Measurements from ENCODE around the gene LRRC28. TPM values are rescaled to one million over a fixed set of nuclear protein-coding genes. Genes with fewer than 3 reads are reported as not detected.

The LRRC28 gene
- total and polyA plus RNA-seq, 2 of the 4 experiments (the other 2 are of a cell fraction): 12.7 to 21.1 TPM

- Histone ChIP-seq H3K9me3 (ENCODE audit: control insufficient read depth, insufficient read depth, low read length) (no peaks in the 10 kb centered on the region), H2BK15ac (ENCODE audit: low read depth, low read length) (no peak overlapping the region), H2BK120ac (ENCODE audit: low read depth, low read length) (peak overlapping the region; percentile 17; the same call in 1 of the 2 replicates), H3K4me1 (ENCODE audit: control insufficient read depth, insufficient read depth, low read length) (peaks cover 10% of the 10 kb centered on the region), H3K9me1 (ENCODE audit: insufficient read depth, low read length) (0 out of 2 replicates have a peak, but pooled peaks cover 4% of the 10 kb centered on the region), H3K23ac (ENCODE audit: low read depth, low read length) (peak overlapping the region; percentile 2; the same call in 1 of the 2 replicates), H3K4me3 (ENCODE audit: insufficient read depth, low read depth, low read length) (no peak overlapping the region), H3K4ac (ENCODE audit: low read depth, low read length) (0 out of 2 replicates have a peak overlapping the region, but pooled peaks have one; percentile 5), H3K36me3 (ENCODE audit: control insufficient read depth, insufficient read depth, low read length) (no peaks in the 10 kb centered on the region), H2AK5ac (ENCODE audit: low read depth, low read length) (no peak overlapping the region; the same call in 1 of the 2 replicates), H3K14ac (replicated peaks; ENCODE audit: low read depth, low read length) (0 out of 2 replicates have a peak overlapping the region, but pooled peaks have one; percentile 4), H2BK20ac (ENCODE audit: low read depth, low read length) (no peak overlapping the region), H3K18ac (ENCODE audit: low read depth, low read length) (no peak overlapping the region), H4K91ac (ENCODE audit: insufficient read depth, low read depth, low read length) (0 out of 2 replicates have a peak overlapping the region, but pooled peaks have one; percentile 8), H3K27ac (ENCODE audit: insufficient read depth, low read length) (no peak overlapping the region), H4K20me1 (ENCODE audit: insufficient read depth, low read length) (no peaks in the 10 kb centered on the region), H2BK5ac (ENCODE audit: low read depth, low read length, poor library complexity, severe bottlenecking) (no peak overlapping the region), H3K9ac (ENCODE audit: low read depth, low read length) (no peak overlapping the region), H2AK9ac (replicated peaks; ENCODE audit: low read depth, low read length, poor library complexity) (peak overlapping the region; percentile 66), H3K4me2 (ENCODE audit: low read depth, low read length) (no peak overlapping the region), H2AFZ (replicated peaks; ENCODE audit: low read length, poor library complexity) (peak overlapping the region; percentile 83), H4K8ac (ENCODE audit: low read depth in 2 of 2, low read length in 2 of 2) (peak overlapping the region in 1 of 2 experiments; percentile 22; a peak in 2 of 4 replicates), H4K5ac (ENCODE audit: low read depth, low read length) (no peak overlapping the region), H3K79me1 (ENCODE audit: low read depth in 1 of 2, low read length in 2 of 2) (no peaks in the 10 kb centered on the region), H3K27me3 (ENCODE audit: control insufficient read depth, insufficient read depth, low read length) (no peaks in the 10 kb centered on the region), H3K56ac (ENCODE audit: extremely low read depth, insufficient read depth, low read length) (no peak overlapping the region)
- DNase-seq (peak; percentile 60), ATAC-seq (ENCODE audit: low read depth) (peak; percentile 61)
- intact Hi-C loops (cut with micrococcal nuclease) (loop anchor here (1.0 to 2.0 kb wide), 3 partner anchors 123 to 295 kb away; no protein-coding TSS in a partner anchor), in situ Hi-C loops (cut with MboI; ENCODE audit: low sequenced_read_pairs) (no loop called here), dilution Hi-C loops (cut with HindIII; ENCODE audit: low sequenced_read_pairs, unreplicated experiment) (no loop called here)
- WGBS, 2 experiments (ENCODE audit: extremely low coverage in 2 of 2, insufficient read length in 1 of 2): no CpG with 5 or more reads among the region's 10 CpGs
- POLR2A ChIA-PET (ENCODE audit: unreplicated experiment): no interaction called here
- BruUV-seq (replicated peaks): no TSS peak
- CTCF ChIA-PET: interaction anchor here (0.6 to 5.0 kb wide), 5 partner anchors 10 to 299 kb away, joined by 3 to 35 read pairs (median 3); no protein-coding TSS in a partner anchor
- peak; percentile 60 for TF ChIP-seq CTCF (conservative IDR thresholded peaks at IDR 0.05; ENCODE audit: low read depth, low read length)
- TF ChIP-seq SMC3 (IDR thresholded peaks at IDR 0.05; ENCODE audit: low read depth, low read length): peak; percentile 57
- TF ChIP-seq MAFK (IDR thresholded peaks at IDR 0.05; ENCODE audit: low read depth, low read length): no peak
- peak; percentile 76 for TF ChIP-seq RAD21 (IDR thresholded peaks at IDR 0.05; ENCODE audit: low read length)
Observed at GRCh38 chr15:99409097-99409473, 157.8 kb downstream of the LRRC28 start.
